GM12801 (cell line): ENCODE data around the gene XPA.

Experiments
- TF ChIP-seq, protein P1 (sequence below): IDR thresholded peaks from one replicate; pipeline ENCODE4 v1.5.1; 2011; ENCODE audit warnings: control low read depth; ENCODE audit not compliant: insufficient read length; ENCODE audit errors: extremely low read depth

The XPA gene

DNA sequence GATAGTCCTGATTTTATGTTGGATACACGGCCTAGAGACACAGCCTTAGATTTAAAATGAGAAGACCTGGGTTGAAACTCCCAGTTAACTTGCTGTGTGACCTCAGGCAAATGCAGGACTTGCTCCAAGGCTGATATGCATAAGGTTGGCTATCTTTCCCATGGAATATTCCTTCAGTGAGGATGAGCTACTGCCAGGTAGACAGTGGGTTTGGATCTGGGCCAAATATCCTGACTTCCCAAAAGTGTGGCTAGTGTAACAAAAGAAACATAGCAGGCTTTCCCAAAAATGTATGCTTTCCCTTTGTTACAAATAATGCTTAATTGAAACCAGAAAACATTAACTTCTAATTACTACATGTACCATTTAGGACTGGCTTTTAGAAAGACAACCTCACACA, 697 bp upstream of the XPA start:
- TF ChIP-seq, protein P1, sequence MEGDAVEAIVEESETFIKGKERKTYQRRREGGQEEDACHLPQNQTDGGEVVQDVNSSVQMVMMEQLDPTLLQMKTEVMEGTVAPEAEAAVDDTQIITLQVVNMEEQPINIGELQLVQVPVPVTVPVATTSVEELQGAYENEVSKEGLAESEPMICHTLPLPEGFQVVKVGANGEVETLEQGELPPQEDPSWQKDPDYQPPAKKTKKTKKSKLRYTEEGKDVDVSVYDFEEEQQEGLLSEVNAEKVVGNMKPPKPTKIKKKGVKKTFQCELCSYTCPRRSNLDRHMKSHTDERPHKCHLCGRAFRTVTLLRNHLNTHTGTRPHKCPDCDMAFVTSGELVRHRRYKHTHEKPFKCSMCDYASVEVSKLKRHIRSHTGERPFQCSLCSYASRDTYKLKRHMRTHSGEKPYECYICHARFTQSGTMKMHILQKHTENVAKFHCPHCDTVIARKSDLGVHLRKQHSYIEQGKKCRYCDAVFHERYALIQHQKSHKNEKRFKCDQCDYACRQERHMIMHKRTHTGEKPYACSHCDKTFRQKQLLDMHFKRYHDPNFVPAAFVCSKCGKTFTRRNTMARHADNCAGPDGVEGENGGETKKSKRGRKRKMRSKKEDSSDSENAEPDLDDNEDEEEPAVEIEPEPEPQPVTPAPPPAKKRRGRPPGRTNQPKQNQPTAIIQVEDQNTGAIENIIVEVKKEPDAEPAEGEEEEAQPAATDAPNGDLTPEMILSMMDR, result no peak

DNA sequence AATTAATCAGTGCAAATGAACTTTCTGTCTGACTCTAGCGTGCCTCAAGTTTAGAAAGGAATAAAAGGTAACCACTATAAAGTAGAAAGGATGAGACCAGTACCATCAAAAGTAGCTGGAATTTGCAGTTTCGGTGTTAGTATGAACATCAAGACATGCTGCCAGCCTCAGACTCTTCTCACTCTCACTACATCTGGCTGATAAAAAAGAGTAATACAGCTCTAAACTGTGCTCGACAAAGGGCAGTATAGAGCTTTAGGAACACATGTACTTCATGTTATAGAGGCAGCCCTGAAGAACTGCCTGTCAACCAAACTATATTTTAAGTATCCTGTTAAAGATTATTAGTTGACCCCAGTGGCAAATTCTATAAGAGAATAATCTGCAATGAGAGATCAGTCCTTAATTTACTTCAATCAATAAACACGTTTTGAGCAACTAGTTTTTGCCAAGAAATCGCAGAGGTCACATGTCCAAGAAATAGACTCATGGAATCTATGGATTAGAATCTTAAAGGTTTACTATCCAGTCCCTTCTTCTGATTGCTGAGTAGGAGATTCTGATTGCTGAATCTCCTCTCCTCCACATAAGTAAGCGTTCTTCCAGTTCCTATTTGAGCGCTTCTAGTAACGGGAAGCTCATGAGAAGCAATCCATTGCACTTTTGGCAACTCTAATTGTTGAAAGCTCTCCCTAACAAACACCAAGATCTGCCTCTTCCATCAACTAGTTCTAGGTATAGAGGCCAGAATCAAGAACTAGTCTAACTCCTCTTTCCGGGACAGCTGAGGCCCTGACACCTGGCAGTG, 941 bp downstream of the XPA start:
- TF ChIP-seq, protein P1, result no peak

DNA sequence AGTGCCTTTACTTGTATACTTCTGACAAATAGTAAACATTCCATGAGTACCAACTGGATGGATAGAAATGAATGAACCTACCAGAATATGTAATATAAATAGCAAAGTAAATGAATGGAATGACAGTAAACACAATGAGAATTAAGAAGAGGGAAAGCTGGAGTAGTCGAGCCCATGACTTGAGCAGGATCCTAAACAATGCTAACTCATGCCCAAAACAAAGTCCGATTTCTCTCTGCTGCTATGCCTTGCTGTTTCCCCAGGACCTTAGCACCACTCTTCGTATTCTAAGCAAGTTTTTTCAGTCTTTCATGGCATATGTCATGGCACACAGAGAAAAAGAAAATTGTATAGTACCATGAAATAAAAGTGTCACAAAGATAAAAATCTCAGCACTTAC, 1.8 kb downstream of the XPA start:
- TF ChIP-seq, protein P1, result no peak

DNA sequence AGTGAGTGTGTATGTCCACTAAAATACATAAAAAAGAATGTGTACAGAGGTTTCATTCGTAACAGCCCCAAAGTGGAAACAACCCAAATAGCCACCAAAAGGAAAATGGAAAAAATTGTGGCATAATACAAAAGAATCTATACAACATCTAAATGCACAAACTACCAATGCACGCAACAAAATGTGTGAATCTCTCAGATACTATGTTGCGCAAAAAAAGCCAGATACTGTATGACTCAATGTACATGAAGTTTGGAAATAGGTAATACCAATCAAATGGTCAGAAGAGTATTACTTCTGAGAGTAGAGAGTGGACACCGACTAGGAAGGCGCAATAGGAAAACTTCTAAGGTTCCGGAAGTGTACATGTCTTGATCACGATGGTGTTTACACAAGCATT, 2.4 kb downstream of the XPA start:
- TF ChIP-seq, protein P1, result no peak

DNA sequence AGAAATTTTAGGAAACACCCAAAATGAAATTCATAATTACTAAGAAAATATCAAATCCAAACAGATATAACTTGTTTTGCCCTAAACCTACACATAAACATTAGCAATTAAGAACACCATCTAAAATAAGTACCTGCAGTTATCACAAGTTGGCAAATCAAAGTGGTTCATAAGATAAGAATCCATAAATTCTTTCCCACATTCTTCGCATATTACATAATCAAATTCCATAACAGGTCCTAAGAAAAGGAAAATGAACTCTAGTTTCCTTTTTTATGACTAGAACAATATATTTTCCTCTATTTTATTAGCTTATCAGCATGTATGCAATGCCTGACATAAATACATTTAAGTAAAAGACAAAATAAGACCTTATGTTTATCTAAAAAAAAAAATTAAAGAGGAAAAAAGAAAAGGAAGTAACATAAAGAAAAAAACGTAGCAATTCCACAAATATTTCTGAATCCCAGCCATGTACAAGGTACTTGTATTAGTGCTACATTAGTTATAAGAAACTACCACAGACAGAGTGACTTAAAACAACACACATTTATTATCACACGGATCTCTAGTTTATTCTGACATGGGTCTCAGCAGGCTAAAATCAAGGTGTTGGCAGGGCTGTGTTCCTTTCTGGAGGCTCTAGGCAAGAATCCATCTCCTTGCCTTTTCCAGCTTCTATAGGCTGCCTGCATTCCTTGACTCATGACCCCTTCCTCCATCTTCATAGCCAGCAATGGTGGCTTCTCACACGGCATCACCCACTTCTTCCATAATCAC, 7.5 kb downstream of the XPA start:
- TF ChIP-seq, protein P1, result no peak

DNA sequence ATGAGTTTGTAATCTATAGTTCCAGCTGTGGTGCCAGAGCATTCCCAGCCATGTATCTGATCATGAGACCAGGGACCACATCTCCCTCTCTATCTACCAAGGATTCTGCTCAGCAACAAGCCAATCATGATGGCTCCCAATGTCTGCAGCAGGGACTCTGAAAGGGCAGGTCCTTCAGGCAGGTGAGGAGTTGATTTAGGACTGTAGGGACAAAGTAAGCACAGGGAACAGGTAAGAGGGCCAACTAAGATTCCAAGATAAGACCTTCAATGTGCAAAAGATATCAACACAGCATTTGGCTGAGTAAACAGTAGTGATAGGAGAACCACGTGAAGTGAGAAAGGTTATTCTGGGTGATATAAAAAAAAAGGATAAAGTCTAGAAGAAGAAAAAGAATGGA, 8.5 kb downstream of the XPA start:
- TF ChIP-seq, protein P1, result no peak

DNA sequence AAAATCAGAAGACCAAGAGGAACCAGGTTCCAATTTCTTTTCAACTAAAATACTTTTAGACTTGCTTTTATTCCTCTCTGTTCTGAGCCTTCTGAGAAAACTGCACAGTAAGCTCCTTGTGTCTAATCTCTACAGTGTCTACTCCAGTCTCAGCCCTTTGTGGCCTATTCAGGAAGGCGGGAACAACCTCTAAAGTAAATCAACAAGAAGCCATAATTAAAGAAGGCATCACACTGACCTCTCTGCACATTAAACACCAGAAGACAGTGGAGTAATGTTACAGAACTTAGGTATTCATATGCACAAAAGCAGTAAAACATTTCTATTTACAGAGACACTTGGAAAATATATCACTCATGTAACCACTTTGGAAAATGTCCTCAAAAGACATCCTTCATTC, 14.9 kb downstream of the XPA start:
- TF ChIP-seq, protein P1, result no peak
